Lower lobe of right lung (tissue), 2 donors: ENCODE results near the gene PIGW. TPM values are rescaled to one million over a fixed set of nuclear protein-coding genes. Genes with fewer than 3 reads are reported as not detected.
A peak's percentile ranks its signal among the peaks of the same experiment; 100 is the strongest.

ENCODE experiments used
- ATAC-seq, 2 donors: fragments of 200-7000 bp; cut with Tn5 transposase; one replicate each; pipeline ENCODE4 v1.9.1; 2020 to 2022; ENCODE audit warnings: mild to moderate bottlenecking in 2 of 2, moderate library complexity in 2 of 2
- DNase-seq: peaks from one replicate; pipeline ENCODE4 v3.0.0-alpha.2; 2020
- H3K27ac ChIP-seq: fragments of 200-600 bp; one replicate; pipeline ENCODE4 v1.8.0; 2022
- H3K27me3 ChIP-seq: fragments of 200-600 bp; one replicate; pipeline ENCODE4 v1.8.0; 2022; ENCODE audit warnings: low read depth
- H3K36me3 ChIP-seq: fragments of 200-600 bp; one replicate; pipeline ENCODE4 v1.8.0; 2022; ENCODE audit warnings: mild to moderate bottlenecking
- H3K4me1 ChIP-seq: fragments of 200-600 bp; one replicate; pipeline ENCODE4 v1.8.0; 2022
- H3K4me3 ChIP-seq: fragments of 200-600 bp; one replicate; pipeline ENCODE4 v1.8.0; 2022; ENCODE audit warnings: mild to moderate bottlenecking
- H3K9me3 ChIP-seq: fragments of 200-600 bp; one replicate; pipeline ENCODE4 v1.8.0; 2022
- intact Hi-C: fragments of 100-400 bp; cut with DNase I; formaldehyde crosslinking; loops from one replicate; pipeline ENCODE4 v1.11.0; 2022
- total RNA-seq: library from RNA; stranded (reverse); fragmentation: NEBNext Ultra II Directional; extraction: Animal tissue kit (Norgen Biotek cat#: 25700); gene quantifications from one replicate; pipeline ENCODE4 v1.2.1, GENCODE V29; 2021
- TF ChIP-seq, protein P1 (sequence below): fragments of 200-600 bp; IDR thresholded peaks from one replicate; pipeline ENCODE4 v1.8.0; 2022; ENCODE audit warnings: antibody characterized with exemption, mild to moderate bottlenecking
- donor health status: DM: no; HTN: yes; CAD: no; lungs with severe emphysema.

Gene PIGW
- total RNA-seq, 1 donor from 2014 or later, result 6.4 TPM

GRCh38 chr17:36540696-36541095 is 5.9 kb downstream of the PIGW start:
- TF ChIP-seq, protein P1, sequence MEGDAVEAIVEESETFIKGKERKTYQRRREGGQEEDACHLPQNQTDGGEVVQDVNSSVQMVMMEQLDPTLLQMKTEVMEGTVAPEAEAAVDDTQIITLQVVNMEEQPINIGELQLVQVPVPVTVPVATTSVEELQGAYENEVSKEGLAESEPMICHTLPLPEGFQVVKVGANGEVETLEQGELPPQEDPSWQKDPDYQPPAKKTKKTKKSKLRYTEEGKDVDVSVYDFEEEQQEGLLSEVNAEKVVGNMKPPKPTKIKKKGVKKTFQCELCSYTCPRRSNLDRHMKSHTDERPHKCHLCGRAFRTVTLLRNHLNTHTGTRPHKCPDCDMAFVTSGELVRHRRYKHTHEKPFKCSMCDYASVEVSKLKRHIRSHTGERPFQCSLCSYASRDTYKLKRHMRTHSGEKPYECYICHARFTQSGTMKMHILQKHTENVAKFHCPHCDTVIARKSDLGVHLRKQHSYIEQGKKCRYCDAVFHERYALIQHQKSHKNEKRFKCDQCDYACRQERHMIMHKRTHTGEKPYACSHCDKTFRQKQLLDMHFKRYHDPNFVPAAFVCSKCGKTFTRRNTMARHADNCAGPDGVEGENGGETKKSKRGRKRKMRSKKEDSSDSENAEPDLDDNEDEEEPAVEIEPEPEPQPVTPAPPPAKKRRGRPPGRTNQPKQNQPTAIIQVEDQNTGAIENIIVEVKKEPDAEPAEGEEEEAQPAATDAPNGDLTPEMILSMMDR, result no peak
- intact Hi-C loops, result no loop called here
- peaks cover 12% of the 10 kb centered on the region for H3K4me1 ChIP-seq
- DNase-seq, result no peak
- H3K36me3 ChIP-seq, result peaks cover 14% of the 10 kb centered on the region
- H3K9me3 ChIP-seq, result no peaks in the 10 kb centered on the region
- H3K27ac ChIP-seq, result no peak overlapping the region
- H3K27me3 ChIP-seq, result no peaks in the 10 kb centered on the region
- H3K4me3 ChIP-seq, result no peak overlapping the region
- no peak for ATAC-seq

- H3K4me3 ChIP-seq, result no peak overlapping the region
- ATAC-seq (no peak), DNase-seq (no peak)
- H3K9me3 ChIP-seq, result no peaks in the 10 kb centered on the region
- peaks cover 31% of the 10 kb centered on the region for H3K4me1 ChIP-seq
- no peaks in the 10 kb centered on the region for H3K27me3 ChIP-seq
- no peak overlapping the region for H3K27ac ChIP-seq
- TF ChIP-seq, protein P1, result no peak
- intact Hi-C loops, result no loop called here
- peaks cover 6% of the 10 kb centered on the region for H3K36me3 ChIP-seq
Measured at GRCh38 chr17:36542755-36543154, 8.0 kb downstream of the PIGW start.

GRCh38 chr17:36544044-36544306 is 9.2 kb downstream of the PIGW start:
- peak overlapping the region; percentile 99 for H3K27ac ChIP-seq
- ATAC-seq, result peak; percentile 3 to 15
- no peaks in the 10 kb centered on the region for H3K27me3 ChIP-seq
- peaks cover 43% of the 10 kb centered on the region for H3K4me1 ChIP-seq
- H3K36me3 ChIP-seq, result no peaks in the 10 kb centered on the region
- intact Hi-C loops, result no loop called here
- TF ChIP-seq, protein P1, result no peak
- H3K9me3 ChIP-seq, result no peaks in the 10 kb centered on the region
- H3K4me3 ChIP-seq, result peak overlapping the region; percentile 91
- DNase-seq, result peak; percentile 61

DNA sequence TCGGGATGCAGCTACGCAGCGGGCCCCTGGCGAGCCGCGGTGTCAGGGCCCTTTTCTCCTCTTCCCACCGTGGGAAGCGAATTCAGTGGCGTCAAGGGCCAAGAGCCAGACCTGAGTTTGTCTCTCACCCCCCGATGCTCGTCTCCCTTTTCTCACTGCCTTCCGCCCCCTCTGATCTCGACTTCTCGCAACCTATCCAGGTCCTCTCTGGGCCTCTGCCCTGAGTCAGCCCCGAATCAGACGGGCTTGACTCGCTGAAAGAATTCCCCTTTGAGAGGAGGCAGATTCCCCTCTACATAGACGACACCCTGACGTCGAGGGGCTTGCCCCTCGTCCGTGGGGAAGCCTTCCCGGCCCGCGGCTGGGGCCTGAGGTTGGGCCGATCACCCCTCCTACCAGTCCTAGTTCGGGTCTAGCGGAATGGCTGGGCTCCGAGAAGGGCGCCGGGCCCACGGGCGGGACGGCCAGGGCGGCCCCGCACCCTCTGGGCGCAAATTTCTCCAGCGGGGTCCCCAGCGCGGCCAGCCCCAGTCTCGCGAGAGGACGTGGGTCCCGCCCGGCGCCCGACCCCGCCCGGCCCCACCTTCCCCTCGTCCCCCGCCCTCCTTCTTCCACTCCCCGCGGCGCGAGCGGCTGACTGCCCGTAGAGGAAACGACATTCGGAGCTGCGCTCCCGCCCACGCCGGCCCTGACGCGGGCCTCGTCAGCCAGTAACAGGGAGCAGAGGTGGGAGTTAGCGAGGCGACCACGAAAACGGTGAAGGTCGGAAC is 9.7 kb downstream of the PIGW start, which contains the start of gene GGNBP2:
GGNBP2 (plus strand) TSS at position 613 of the 770 bp plus-strand sequence. CDS start 806 bp downstream, outside the sequence.
- DNase-seq (peak; percentile 96), ATAC-seq (peak; percentile 95)
- intact Hi-C loops, result no loop called here
- Histone ChIP-seq H3K36me3 (no peaks in the 10 kb centered on the region), H3K4me1 (peaks cover 48% of the 10 kb centered on the region), H3K9me3 (no peaks in the 10 kb centered on the region), H3K27me3 (no peaks in the 10 kb centered on the region), H3K27ac (peak within 1 kb of the TSS; percentile 99), H3K4me3 (peak within 1 kb of the TSS; percentile 91)
- TF ChIP-seq, protein P1, result no peak

GRCh38 chr17:36545077-36545464 is 10.3 kb downstream of the PIGW start:
- peaks cover 52% of the 10 kb centered on the region for H3K4me1 ChIP-seq
- peak; percentile 65 to 72 for ATAC-seq

More at GRCh38 chr17:36545077-36545464, 10.3 kb downstream of the PIGW start:
- no peaks in the 10 kb centered on the region for H3K27me3 ChIP-seq
- no peaks in the 10 kb centered on the region for H3K9me3 ChIP-seq
- peak overlapping the region; percentile 99 for H3K27ac ChIP-seq
- no peak for DNase-seq
- H3K36me3 ChIP-seq, result no peaks in the 10 kb centered on the region
- TF ChIP-seq, protein P1, result no peak
- intact Hi-C loops, result no loop called here
- peak overlapping the region; percentile 91 for H3K4me3 ChIP-seq
